HG02678 (cell line): ENCODE results near the gene WNT3.

Experiments
- ATAC-seq: cut with Tn5 transposase; IDR thresholded peaks from one replicate; pipeline ENCODE4 v1.9.1; 2021; ENCODE audit warnings: mild to moderate bottlenecking, moderate library complexity; ENCODE audit not compliant: unreplicated experiment

The WNT3 gene

DNA sequence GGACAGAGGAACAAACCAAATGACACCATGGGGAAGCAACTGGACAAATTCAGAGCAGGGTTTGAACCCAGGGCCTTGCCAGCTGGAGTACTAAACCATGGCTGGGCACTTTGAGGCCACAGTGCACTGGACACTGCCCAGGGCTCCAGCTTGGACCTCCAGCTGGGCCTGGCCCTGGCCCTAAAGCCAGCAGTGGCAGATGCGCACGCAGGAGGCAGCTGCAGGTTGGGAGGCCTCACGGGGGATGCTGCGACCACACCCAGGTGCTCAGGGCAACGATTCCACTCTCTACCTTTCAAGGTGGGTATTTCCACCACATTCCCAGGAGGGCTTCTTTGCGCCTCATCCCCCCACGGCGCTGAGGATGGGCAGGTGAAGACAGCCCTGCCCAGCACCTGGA is 28.9 kb downstream of the WNT3 start:
- no peak for ATAC-seq

DNA sequence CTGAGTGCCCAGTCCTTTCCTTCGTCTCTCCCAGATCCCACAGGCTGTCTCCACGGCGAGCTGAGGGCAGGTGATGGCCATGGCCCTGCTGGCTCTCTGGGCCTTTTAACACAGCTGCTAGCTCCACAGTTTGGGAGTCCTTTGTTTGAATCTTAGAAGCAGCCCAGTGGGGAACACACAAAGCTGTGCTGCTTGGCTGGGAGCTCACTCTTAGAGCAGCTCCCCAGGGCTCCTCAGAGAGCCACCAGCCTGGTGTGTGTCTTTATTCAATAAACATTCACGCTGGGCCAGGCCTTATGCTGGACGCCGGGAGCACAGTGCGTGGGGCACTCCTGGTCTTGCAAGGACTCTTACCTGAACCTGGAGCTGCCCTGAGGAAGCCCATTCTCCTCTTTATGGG is 29.7 kb downstream of the WNT3 start:
- no peak for ATAC-seq

DNA sequence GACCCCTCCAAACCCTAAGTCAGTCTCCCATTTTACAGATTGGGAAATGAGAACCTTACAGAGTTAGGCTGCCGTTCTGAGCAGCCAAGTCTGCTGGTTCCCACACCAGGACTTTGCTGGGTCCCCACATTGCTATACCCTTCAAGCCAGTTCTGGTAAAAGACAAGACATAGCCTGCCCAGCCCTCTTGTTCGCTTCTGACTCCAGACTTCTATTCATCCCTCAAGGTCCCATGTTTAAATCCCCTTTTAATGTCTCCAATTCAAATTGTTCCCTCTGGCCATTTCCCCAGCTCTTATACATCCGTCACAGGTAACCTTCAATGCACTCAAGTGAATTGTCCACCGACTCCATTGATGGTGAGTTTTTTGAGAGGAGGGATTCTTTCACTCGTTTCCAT is 30.2 kb downstream of the WNT3 start:
- ATAC-seq: no peak

DNA sequence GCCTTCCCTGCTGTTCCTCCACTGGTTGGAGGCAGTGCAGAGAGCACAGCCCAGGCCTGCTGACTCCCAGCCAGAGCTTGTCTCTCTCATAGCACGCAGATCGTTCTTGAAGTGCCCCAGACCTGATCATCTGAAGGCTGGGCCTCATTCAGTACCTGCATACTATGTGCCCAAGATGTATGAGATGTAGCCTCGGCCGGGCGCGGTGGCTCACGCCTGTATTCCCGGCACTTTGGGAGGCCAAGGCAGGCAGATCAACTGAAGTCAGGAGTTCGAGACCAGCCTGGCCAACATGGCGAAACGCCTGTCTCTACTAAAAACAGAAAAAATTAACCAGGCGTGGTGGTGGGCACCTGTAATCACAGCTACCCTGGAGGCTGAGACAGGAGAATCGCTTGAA is 31.0 kb downstream of the WNT3 start:
- ATAC-seq: no peak

DNA sequence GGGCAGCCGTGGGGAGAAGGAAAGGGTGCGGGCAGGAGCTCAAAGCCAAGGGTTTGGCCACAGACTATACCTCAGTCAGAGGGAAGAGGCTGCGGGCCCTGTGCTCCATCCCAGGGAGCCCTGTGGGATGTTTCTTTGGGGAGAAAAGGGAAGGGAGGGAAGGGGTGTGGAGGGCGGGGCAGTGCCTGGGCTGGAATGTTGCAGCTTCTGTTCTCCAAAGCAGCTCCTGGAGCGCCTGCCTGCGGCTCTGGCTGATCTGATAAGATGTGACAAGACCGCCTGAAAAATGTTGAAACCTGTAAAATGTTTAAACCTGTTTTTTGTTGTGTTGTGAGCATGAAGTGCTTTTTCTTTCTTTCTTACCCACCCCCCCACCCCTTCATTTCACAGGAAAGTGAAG is 32.8 kb downstream of the WNT3 start:
- ATAC-seq: no peak

DNA sequence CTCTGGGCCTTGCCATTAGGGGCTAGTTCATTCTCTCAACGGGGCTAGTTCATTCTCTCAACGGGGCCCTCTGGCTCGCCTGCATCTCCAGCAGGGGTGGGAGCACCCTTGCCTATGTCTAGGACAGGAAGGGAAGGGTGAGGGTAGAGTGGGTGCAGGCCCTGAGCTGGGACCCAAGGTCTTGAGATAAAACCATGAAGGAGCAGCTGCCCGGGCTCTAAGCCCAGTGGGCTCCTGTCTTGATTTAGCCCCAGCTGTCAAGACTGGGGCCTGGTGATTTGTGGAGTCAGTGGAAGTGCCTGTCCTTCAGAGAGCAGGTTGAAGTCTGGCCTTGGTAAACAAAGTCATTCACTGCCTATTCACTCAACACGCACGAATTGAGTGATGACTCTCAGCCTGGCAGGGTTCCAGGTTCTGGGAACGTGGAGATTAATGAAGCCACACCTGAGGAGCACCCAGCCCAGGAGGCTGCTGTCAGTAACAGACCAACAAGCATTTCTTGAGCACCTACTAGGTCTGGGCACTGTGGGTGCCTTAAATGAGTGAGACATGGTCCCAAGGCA is 35.4 kb downstream of the WNT3 start:
- ATAC-seq: no peak

DNA sequence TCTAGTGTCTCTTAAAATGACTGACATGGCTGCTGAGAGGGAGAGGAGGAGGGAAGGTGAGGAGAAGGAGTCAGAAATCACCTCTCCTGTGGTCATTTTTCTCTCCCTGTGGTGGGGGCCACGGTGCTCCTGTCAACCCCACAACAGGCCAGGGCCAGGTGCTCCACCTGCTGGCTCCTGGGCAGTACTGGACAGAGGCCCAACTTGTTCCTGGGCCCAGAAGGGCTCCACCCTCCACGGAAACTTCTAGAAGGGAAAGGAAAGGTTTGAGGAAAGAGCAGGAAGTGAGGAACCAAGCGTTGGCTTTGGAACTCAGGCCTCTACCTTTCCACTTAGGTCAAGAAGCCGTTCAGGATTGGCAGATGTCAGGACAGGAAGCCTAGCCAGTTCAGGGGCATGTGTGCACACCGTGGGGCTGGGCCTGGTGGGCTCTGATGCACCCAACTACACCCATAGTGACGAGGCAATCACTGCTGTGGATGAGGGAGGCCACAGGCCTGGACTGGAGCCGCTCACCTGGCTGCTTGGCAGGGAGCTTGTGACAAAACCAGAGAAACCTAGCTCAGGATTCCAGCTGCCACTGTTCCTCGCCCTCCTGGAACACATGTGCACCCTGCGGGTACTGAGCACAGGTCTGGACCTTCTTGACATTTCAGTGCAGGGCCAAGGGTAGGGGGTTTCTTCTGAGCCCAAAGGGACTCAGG is 36.1 kb downstream of the WNT3 start:
- ATAC-seq: no peak

DNA sequence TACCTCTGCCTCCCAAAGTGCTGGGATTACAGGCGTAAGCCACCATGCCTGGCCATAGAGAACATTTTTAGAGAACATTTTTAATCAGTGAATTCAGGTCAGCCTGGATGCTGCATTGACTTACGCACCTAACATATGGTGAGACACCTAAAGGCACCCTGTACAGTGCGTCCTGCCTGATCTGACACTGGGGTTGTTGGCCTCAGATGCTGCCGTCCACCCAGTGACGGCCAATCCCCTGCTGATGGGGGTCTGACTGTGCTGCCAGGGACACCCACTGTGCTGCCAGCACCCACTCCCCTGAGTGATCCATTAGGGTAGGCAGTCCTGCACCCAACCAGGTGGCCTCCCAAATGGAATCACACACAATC is 38.5 kb downstream of the WNT3 start:
- no peak for ATAC-seq

DNA sequence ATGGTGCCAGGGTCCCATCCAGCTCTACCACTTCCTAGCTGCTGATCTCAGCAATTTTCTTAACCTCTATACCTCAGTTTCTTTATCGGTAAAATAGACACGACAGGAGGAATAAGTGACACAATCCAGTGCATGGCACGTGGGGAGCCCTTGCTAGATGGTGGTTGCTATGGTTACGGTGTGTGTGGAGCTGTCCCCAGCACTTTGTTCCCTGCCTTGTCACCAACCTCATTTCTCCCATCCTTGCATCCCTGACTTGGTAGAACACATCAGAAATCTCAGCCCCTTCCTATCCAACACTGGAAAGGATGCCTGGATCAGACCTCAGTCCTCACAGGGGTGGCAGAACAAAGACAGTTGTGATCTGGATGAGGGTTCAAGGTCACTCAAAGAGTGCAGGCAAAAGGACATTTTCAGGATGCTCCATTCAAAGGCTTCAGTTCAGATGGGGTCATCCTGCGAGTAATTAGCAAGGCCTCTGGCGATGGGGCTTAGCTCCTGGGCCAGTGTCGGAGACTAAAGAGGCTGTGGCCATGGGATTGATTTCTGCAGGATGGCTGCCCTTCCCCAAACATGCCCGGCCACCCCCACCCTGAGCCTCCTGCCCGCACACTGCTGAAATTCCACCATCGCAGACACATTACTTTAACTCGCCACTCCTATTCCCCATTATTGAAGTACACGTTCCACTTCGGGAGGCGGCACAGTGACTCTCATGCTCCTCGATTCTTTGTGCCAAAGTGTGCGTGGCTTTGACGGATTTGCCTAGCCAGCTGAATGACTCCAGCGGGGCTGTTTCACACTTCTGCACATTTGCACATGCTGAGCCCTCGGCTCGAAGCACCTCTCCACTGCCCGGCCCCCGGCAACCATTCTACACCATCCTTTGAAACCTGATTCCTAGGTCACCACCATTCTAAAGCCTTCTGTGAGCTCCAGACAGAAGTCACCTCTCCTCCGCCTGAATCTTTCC is 40.3 kb downstream of the WNT3 start:
- no peak for ATAC-seq

DNA sequence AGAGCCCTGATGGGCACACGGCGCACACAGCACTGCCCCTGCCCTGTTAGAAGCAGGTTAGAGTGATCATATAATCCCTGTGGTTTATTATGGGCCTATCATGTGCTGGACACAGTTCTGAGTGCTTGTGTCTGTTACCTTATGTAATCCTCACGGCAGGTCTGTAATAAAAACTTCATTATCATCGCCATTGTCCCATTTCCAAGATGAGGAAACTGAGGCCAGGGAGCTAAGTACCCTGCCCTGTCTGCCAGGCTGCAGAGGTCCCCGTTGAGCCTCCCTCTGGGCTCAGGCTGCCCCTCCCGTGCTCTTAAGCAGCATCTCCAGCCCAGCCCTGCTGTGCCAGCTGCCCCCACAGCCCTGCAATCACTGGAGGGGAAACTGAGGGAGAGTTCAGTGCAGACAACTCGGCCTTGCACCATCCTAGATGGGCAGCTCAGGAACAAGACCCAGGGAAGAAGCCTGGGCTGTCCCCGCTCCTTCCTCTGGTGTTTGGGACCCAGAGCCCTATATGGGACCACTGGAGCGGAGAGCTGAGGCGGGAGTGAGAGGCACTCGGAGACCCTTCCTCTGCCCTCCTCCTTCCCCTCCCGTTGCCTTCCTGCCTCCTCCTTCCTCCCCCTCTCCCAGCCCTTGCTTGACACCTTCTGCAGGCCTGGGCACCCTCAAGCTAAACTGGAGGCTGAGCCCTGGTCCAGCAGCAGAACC is 42.0 kb downstream of the WNT3 start:
- ATAC-seq: no peak

DNA sequence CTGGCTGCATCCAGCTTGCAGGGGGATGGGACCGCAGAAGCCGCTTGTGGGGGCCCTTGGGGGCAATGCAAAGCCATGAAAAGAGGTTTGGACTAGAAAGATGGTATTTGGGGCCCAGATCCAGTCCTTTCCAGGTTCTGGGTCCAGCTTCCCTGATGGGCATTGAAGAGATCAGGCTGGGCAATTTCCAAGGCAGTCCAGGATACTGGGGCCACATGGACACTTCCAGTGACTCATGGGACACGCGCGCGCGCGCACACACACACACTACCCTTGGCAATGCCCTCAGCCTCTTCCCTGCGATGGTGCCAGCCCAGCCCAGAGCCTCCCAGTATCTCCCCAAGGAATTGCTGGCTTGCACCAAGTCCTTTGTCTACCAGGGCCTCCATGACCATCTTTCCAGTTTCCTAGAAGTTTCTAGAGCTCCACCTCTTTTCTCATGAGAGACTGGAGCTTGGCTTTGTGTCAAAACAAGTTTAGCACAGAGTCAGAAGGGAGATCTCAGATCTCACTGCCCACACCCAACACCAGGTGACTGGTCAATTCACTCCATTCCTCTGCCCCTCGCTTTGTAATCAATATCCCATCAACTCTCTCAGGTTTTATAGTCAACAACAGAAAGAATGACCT is 44.3 kb downstream of the WNT3 start:
- ATAC-seq: no peak

DNA sequence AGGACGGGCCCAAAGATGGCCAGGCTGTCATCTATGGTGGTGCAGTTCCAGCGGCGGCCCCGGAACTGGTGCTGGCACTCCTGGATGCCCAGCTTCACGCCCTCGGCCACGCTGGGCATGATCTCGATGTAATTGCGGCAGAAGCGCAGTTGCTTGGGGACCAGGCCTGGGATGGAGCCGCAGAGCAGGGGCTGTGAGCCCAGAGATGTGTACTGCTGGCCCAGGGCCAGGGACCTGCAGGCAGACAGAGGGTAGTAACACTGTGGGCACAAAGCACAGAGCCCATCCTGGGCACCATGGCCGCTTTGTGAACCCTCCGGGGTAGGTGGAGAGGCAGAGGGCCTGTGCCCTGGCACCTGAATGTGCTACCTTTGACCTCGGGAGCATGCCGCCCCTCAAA is 44.8 kb downstream of the WNT3 start:
- ATAC-seq: no peak

DNA sequence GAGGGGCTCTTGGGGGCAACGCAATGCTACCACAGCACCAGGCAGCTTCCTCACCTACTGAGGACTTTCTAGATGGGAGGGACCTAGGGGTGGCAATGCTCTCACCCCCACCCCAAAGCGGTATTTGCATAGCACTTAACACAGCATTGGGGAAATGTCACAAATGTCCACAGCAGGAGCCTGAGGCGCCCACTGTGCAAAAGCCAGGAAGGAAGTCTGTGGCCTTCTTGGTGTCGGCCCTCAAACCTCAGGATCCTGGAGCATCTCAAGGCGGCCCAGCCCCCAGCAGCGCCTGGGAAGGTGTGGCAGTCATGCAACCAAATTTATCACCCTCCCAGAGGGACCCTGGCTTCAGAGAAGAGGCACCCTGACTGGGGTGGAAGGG is 45.3 kb downstream of the WNT3 start:
- no peak for ATAC-seq

DNA sequence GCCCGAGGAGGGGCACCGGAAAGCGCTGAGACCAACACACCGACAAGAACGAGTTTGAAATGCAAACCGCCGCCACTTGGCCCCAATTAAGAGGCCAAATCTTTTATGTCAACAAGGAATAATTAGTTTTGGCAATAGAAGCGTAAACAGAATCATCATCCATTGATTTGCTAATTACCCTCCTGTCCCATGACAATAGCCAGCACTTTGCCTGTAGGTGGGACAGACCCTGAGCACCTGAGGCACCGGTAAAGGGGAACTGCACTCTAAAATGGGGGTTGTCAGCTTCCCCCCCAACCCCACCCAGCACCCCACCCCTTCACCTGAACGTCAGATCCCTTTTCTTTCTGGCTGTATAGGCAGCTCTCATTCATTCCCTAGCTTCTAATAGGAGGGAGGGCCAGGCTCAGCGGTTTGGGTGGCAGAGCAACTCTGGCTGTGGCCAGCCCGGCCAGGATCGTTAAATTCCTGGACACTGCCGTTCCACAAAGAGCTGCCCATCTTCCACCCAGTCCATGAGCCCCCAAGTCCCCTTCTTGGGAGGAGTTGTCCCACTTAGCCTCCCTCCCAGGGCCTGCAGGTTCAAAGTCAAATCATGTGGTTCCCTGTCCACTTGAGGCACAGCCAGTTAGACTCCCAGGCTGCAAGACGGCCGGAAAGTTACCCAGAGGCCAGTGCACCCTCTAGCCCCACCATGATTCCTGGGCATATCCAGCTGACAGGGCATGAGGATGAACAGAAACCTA is 45.8 kb downstream of the WNT3 start:
- no peak for ATAC-seq

DNA sequence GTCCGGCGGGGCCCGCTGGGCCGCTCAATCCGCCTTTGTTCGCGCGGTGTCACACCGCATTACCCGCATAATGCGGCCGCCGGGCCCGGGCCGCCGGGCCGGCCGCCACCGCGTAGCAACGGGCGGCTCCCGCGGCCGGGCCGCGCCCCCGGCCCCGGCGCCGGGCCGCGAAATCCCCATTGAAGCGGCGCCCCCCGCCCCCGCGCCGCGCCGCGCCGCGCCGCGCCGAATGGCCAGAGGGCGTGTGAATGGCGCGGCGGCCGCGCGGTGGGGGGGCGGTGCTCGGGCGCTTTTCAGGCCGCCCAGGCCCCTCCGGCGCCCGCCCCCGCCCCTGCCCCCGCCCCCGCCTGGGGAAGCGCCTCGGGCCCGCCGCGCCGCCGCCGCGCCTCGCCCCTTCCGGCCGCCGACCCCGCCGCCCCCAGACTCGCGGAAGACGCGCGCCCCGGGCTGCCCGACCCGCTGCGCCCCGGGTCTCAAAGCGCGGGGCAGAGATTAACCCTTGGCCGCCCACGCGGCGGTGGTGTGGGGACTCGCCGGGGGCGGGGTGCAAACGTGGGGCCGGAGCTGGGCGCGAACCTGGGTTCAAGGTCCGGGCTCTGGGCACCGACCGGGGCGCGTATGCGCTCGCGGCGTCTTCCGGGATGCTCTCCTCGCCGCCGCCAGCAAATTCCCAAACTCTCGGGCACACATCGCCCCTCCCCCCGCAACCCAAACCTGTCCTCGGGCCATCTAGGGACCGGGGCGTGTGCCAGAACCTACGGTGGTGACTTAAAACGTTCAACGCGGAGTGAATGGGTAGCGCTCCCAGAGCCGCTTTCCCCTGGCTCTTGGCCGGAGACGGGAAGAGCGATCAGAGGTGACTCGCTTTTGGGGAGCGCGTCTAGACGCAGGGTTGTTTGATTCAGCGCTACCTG is 46.7 kb downstream of the WNT3 start:
- ATAC-seq: no peak

DNA sequence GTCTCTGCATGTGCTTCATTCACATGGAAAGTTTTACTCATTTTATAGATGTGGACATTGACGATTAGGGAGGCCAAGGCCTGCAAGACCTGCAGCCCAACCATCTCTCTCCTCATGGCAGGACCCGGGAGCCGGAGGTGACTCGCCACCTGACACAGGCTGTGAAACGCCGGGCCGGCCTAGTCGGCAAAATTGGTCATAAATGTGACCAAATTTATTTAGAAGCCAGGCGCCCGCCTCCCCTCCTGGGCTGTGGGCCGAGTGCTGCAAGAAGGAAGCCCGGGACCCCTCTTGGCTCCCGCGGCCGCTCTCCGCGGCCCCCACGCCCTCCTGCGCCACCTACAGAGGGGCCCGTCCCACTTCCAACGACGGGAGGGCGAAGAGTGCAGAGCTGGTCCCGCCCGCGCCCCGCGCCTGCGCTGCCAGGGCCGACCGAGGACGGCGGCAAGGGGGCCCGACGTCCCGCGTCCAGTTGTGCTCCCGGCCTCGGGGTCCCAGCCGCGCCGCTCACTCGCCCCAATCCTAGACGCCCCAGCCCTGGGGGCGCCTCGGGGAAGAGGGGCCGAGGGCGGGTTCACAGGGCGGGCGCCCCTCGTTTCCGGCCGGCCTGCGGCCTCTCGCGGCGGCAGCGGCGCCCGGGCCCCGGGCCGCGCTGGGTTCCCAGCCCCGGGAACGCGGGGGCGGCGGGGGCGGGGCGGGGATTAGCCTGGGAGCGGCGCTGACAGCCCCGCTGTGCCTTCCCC is 47.5 kb downstream of the WNT3 start:
- ATAC-seq: no peak

DNA sequence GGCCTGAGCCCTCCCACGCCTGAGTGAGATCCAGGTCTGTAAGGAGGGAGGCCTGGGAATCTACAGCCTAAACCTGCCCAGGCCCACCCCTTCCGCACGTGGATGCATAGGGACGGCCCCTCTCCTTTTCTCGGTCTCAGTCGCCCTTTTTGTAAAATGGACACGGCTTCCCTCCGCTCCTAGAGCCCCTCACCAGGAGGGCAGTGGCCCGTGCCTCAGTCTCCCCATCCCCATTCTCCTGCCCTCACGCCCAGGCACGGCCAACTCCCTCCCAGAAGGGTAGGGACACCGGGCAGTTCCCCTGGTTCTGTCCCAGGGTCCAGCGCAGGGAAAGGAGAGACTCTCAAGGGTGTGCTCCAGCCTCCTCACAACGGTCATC is 48.1 kb downstream of the WNT3 start:
- no peak for ATAC-seq
